Right kidney (tissue), 9 donors: ENCODE data around the gene NACA2.
"Not testable (repeated sequence)": the region's sequence is repeated elsewhere in the genome, so short reads cannot be mapped to it uniquely, and the experiment has no call there.

Source experiments
- DNase-seq: peaks from one replicate; pipeline ENCODE4 v3.0.0-alpha.2; 2016
- long read RNA-seq, 8 donors: transcript quantifications; one replicate each; lab custom pipeline, GENCODE V29; 2026

The NACA2 gene
- long read RNA-seq, donor 1 = 0 reads
- long read RNA-seq, donor 2, partial matches to known transcripts = 0 of 1 reads
- long read RNA-seq, donor 2, other reads (novel, unspliced or antisense) = 0 of 1 reads
- long read RNA-seq, donor 3 = 0 reads
- long read RNA-seq, donor 4, partial matches to known transcripts = 0 of 1 reads
- long read RNA-seq, donor 4, other reads (novel, unspliced or antisense) = 0 of 1 reads
- long read RNA-seq, donor 5 = 0 reads
- long read RNA-seq, donor 6 = 0 reads
- long read RNA-seq, donor 7 = 0 reads
- long read RNA-seq, donor 8 = 0 reads

GRCh38 chr17:61591018-61591417 is at the start of gene NACA2:
Gene NACA2, minus strand, starts transcription at chr17:61591219. Its CDS starts 39 bp downstream, at chr17:61591180.
- no peak for DNase-seq

- DNase-seq = no peak
Observed at GRCh38 chr17:61639818-61640217, 48.8 kb upstream of the NACA2 start.

GRCh38 chr17:61638087-61638486 is 47.1 kb upstream of the NACA2 start:
- no peak for DNase-seq

- no peak for DNase-seq
Observed at GRCh38 chr17:61635913-61636432, 45.0 kb upstream of the NACA2 start.

GRCh38 chr17:61634942-61635538 is 44.0 kb upstream of the NACA2 start:
- no peak for DNase-seq

GRCh38 chr17:61634011-61634539 is 43.1 kb upstream of the NACA2 start:
- no peak for DNase-seq

GRCh38 chr17:61632826-61633225 is 41.8 kb upstream of the NACA2 start:
- DNase-seq = no peak

GRCh38 chr17:61631800-61632199 is 40.8 kb upstream of the NACA2 start:
- DNase-seq = no peak

GRCh38 chr17:61628158-61628557 is 37.1 kb upstream of the NACA2 start:
- not testable (repeated sequence) for DNase-seq

- DNase-seq = no peak
Observed at GRCh38 chr17:61627658-61628057, 36.6 kb upstream of the NACA2 start.

- no peak for DNase-seq
Observed at GRCh38 chr17:61627125-61627524, 36.1 kb upstream of the NACA2 start.

GRCh38 chr17:61625564-61625963 is 34.5 kb upstream of the NACA2 start:
- DNase-seq = no peak

GRCh38 chr17:61624951-61625350 is 33.9 kb upstream of the NACA2 start:
- DNase-seq = no peak

GRCh38 chr17:61621317-61621716 is 30.3 kb upstream of the NACA2 start:
- no peak for DNase-seq

- no peak for DNase-seq
Observed at GRCh38 chr17:61619953-61620352, 28.9 kb upstream of the NACA2 start.

- no peak for DNase-seq
Observed at GRCh38 chr17:61619493-61619892, 28.5 kb upstream of the NACA2 start.

GRCh38 chr17:61618950-61619349 is 27.9 kb upstream of the NACA2 start:
- no peak for DNase-seq

GRCh38 chr17:61617330-61617729 is 26.3 kb upstream of the NACA2 start:
- no peak for DNase-seq

GRCh38 chr17:61616783-61617182 is 25.8 kb upstream of the NACA2 start:
- DNase-seq = no peak

- DNase-seq = no peak
Observed at GRCh38 chr17:61614219-61614618, 23.2 kb upstream of the NACA2 start.

- DNase-seq = no peak
Observed at GRCh38 chr17:61611323-61611722, 20.3 kb upstream of the NACA2 start.

- DNase-seq = no peak
Observed at GRCh38 chr17:61605692-61606091, 14.7 kb upstream of the NACA2 start.

GRCh38 chr17:61601297-61601696 is 10.3 kb upstream of the NACA2 start:
- DNase-seq = no peak

- no peak for DNase-seq
Observed at GRCh38 chr17:61600621-61601020, 9.6 kb upstream of the NACA2 start.
